Epithelial cell of esophagus (primary cell): ENCODE results near the gene TMEM117.

Experiments
- DNase-seq: peaks from one replicate; pipeline ENCODE4 v3.0.0; 2010; ENCODE audit warnings: low read depth
- H3K4me3 ChIP-seq: 2 replicates; pipeline ENCODE4 v1.5.1; 2011; ENCODE audit warnings: mild to moderate bottlenecking, low read length, control low read depth
- CTCF ChIP-seq: IDR thresholded peaks from 2 replicates; pipeline ENCODE4 v1.5.1; 2011; ENCODE audit warnings: low read depth, mild to moderate bottlenecking, low read length, control low read depth, inconsistent platforms; ENCODE audit not compliant: insufficient read depth; ENCODE audit errors: missing control alignments

TMEM117 gene

GRCh38 chr12:44286821-44287505, 451.1 kb downstream of the TMEM117 start:
- no peak overlapping the region for H3K4me3 ChIP-seq
- no peak for TF ChIP-seq CTCF
- no peak for DNase-seq

- no peak for TF ChIP-seq CTCF
- peak; percentile 55 for DNase-seq
- H3K4me3 ChIP-seq = no peak overlapping the region
Observed at GRCh38 chr12:44287545-44287944, 451.7 kb downstream of the TMEM117 start.

- no peak overlapping the region for H3K4me3 ChIP-seq
- DNase-seq = no peak
- no peak for TF ChIP-seq CTCF
Observed at GRCh38 chr12:44294649-44295048, 458.8 kb downstream of the TMEM117 start.

DNA sequence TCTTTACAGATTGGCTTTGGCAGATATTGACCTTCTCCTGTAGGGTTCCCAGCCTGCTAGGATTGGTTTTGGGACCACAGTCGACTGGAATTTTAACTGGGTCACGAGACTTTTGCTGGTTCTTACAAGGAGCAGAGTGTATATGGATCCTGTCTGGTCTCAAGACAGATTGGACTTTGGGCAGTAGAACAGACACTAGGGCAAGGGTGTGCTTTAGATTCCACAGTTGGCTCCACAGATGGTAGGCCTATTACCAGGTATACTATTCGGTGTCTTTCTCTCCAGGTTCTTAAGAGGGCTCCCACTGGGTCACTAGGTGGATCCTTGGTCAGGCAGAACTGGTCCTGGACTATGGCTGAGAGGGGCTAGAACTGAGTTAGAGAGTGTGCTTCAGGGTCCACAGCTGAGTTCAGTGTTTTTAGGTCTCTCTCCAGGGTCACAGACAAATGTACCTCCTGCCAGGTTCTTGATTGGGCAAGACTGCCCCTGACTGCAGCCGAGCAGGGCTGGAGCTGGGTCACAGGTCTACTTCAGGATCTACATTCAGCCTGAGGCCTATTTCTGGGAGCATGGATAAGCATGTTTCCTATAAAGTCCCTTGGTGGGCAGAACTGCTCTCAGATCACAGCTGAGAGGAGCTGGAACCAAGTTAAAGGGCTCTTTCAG, 460.2 kb downstream of the TMEM117 start:
- no peak for TF ChIP-seq CTCF
- DNase-seq = no peak
- H3K4me3 ChIP-seq = no peak overlapping the region

GRCh38 chr12:44296624-44297197, 460.8 kb downstream of the TMEM117 start:
- no peak for DNase-seq
- H3K4me3 ChIP-seq = no peak overlapping the region
- TF ChIP-seq CTCF = no peak

DNA sequence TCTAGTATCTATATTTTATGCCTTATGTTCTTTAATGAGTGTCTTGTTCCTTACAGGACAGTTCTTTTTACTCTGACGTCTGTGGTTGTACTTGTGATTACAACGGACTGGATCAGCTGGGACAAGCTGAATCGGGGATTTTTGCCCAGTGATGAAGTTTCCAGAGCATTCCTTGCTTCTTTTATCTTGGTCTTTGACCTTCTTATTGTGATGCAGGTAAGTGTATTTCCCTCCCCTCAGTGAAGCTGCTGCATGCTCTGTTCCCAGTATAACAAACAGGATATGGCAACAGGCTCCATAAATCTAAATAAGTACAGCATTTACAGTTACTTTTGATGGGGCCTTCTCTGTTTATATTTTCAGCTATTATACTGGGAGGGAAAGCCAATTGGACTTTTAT, 463.6 kb downstream of the TMEM117 start:
- no peak for DNase-seq
- H3K4me3 ChIP-seq = no peak overlapping the region
- no peak for TF ChIP-seq CTCF

DNA sequence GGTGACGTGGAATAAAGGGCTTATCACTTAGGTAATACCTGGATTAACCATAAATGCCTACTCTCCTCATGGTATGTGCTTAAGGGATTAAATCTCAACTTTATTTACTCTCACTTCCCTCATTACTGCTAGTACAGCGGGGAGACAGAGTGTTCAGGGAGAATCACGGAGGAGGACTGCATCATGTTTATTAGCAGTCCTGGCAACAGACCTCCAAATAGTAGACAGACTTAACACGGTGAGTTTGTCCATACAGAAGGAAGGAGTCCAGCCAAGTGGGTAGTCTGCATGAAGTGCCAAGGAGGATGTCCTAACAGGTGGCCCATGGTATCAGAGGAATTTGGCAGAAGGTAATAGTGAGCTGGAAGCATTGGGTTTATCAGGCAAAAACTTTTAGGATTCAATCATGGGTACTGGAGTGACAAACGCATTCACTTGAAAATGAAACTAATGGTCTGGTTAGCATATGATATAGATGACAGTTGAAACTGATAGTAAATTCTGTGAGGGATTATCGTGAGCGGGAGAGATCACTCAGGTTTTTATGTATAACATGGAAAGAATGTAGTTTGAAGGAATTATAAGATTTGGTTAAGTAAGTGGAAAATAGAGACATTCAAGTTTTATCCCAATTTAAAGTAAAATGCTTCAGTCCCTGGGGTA, 471.8 kb downstream of the TMEM117 start:
- DNase-seq = no peak
- no peak for TF ChIP-seq CTCF
- no peak overlapping the region for H3K4me3 ChIP-seq
